NOMO-1 (cell line): ENCODE results near the gene ADGRL3.
"Not testable (repeated sequence)": the region's sequence is repeated elsewhere in the genome, so short reads cannot be mapped to it uniquely, and the experiment has no call there.

Experiments
- DNase-seq, 2 experiments: peaks; one replicate each; lab custom pipeline; 2025; ENCODE audit not compliant: unreplicated experiment in 2 of 2; lab: John Stamatoyannopoulos, UW

ADGRL3 gene

GRCh38 chr4:61924131-61924530 is 724.0 kb downstream of the ADGRL3 start:
- DNase-seq = no peak

GRCh38 chr4:61933527-61933926 is 733.4 kb downstream of the ADGRL3 start:
- no peak for DNase-seq

GRCh38 chr4:61934198-61934597 is 734.1 kb downstream of the ADGRL3 start:
- no peak for DNase-seq

GRCh38 chr4:61938250-61938846 is 738.2 kb downstream of the ADGRL3 start:
- no peak for DNase-seq

DNA sequence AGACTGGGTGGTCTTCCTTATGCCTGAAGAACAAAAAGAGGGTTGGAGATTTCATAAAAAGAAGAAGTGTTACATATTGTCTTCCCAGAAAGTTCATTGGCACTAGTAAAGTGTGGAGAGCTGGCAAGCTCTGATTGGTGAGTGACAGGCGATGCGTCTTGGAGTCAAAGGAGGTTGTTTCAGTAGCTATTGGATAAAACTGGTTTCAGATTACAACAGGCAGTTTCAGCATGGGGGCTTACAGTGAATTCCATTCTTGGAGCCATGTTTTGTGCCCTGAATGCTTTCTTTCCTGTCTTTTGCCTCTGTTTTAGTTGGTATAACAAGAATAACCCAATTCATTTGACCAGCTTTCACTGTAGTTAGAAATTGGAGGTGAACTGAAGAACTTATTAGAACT is 750.5 kb downstream of the ADGRL3 start:
- DNase-seq = no peak

DNA sequence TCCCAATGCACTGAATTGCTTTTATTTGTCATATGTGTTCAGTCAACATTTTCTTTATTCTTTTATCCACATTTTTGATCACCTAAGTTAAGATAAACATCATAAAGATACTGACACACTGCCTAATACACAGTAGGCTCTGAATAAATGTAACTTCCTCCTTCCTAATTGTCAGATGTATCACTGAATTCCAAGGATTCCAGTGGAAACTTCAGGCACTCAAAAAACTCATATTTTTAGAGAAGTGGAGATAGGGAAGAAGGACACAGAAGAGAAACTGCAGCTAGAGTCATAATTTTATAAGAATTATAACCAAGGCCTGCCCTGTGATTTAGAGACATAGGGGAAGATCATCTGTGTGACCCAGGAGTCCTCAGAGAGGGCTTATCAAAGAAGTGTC is 753.3 kb downstream of the ADGRL3 start:
- DNase-seq = no peak

DNA sequence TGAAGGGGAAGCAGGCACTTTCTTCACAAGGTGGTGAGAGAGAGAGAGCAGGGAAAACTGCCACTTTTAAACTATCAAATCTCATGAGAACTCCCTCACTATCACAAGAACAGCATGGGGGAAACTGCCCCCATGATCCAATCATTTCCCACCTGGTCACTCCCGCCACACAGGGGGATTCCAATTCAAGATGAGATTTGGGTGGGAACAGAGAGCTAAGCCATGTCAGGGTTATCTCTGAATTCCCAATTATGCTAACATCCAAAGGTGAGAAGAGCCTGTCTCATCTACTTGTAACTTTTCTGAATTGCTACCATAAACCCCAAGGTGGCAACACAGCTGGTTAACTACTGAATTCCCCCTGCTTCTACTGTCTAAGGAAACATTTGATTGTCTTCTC is 758.5 kb downstream of the ADGRL3 start:
- DNase-seq = no peak

- no peak for DNase-seq
These were observed 759.0 kb downstream of the ADGRL3 start for GRCh38 chr4:61959087-61959486.

- no peak for DNase-seq
These were observed 784.3 kb downstream of the ADGRL3 start for GRCh38 chr4:61984260-61984909.

DNA sequence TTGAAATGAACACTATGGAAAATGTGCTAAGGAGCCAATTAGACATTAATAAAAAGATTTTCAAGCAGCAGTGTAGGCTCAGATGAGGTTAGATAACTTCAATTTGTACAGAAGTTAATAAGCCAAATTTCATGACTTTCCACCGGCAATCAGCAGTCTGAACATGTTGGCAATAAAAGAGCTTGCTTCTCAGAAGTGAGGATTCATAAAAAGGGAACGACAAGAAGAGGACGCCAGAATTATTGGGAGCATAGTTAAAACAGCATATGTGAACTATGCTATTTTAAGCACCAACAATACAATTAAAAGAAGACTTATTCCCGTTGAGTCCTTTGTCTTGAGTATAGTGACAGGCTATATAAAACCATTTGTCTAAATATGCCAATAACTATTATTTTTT is 785.3 kb downstream of the ADGRL3 start:
- DNase-seq = no peak

DNA sequence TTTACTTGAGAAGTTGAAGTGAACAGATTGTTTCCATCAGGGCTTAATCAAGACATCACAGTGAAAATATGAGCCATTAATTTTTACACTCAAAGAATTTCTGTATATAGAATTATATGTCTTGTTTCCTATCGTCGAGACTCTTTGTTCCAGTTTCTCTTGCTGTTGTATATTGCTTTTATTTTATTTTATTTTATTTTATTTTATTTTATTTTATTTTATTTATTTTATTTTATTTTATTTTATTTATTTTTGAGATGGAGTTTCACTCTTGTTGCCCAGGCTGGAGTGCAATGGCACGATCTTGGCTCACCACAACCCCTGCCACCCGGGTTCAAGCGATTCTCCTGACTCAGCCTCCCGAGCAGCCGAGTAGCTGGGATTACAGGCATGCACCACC is 786.8 kb downstream of the ADGRL3 start:
- not testable (repeated sequence) for DNase-seq

- no peak for DNase-seq
These were observed 792.2 kb downstream of the ADGRL3 start for GRCh38 chr4:61992351-61992750.

DNA sequence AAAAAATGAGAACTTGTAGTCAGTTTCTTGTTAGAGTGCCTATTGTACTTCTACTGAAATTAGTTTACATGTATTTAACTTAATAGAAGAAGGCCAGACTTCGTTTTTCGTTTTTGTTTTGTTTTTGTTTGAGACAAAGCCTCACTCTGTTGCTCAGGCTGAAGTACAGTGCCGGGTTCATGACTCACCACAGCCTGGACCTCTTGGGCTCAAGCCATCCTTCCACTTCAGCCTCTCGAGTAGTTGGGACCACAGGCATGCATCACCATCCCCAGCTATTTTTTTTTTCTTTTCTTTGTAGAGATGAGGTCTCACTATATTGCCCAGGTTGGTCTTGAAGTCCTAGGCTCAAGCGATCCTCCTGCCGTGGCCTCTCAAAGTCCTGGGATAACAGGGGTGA is 793.9 kb downstream of the ADGRL3 start:
- DNase-seq = no peak

GRCh38 chr4:61995717-61996340 is 795.7 kb downstream of the ADGRL3 start:
- DNase-seq = no peak

- DNase-seq = no peak
These were observed 796.8 kb downstream of the ADGRL3 start for GRCh38 chr4:61996943-61997342.

GRCh38 chr4:61997831-61998230 is 797.7 kb downstream of the ADGRL3 start:
- DNase-seq = no peak

DNA sequence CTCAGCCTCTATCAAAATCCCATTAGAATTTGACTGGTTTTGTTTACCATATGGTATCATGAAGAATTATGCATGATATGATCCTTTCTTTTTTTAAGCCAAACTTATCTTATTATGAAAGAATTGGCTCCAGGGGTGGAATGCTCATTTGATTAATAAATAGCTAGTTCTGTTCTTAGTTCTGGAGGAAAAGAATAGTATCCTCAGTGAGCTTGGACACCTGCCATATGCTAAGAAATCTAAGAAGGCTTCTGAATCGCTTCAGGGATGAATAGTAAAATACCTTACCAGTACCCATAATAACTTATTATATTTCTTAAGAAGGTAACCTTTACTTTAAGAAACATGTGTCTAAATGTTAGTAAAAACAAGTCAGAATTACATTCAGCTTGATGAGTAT is 803.6 kb downstream of the ADGRL3 start:
- no peak for DNase-seq

GRCh38 chr4:62004881-62005280 is 804.8 kb downstream of the ADGRL3 start:
- DNase-seq = no peak

- DNase-seq = no peak
These were observed 806.0 kb downstream of the ADGRL3 start for GRCh38 chr4:62006108-62006507.

DNA sequence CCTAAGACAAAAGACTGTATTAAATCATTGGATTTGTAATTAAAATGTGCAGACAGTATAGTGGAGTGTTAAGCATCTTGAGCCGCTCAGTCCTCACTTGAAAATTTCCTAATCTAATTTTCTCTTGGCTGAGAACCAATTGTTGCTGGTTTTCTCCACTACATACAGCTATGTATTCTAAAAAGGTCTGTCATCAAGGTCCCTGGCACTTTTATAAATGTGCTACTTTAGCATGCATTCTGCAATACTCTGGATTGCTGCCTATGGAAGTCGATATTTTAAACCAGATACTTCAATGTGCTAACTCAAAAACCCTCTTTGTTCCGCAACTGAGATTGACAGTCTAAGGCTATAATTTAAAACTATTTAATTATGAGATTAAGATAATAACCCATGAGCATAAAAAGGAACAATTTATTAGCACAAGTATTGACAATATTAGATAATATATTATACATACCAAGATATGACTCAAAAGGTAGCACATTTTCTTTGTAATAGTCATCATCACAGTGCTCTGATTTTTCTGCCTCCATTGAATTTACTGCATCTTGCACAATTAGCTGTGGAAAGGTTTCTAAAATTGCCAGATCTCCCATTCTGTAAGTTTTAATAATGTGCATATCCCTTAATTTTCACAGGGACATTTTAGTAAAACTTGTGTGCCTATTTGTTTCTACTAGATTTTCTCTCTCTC is 815.1 kb downstream of the ADGRL3 start:
- DNase-seq = no peak

GRCh38 chr4:62018537-62018936 is 818.4 kb downstream of the ADGRL3 start:
- no peak for DNase-seq

- no peak for DNase-seq
These were observed 823.5 kb downstream of the ADGRL3 start for GRCh38 chr4:62023633-62024032.
